HepG2 (cell line): ENCODE measurements around the gene UBE2D3. TPM values are rescaled to one million over a fixed set of nuclear protein-coding genes. Genes with fewer than 3 reads are reported as not detected.
A peak's percentile ranks its signal among the peaks of the same experiment; 100 is the strongest.

ENCODE experiments used
- GABPB1 ChIP-seq: IDR thresholded peaks from 2 replicates; pipeline ENCODE4 v1.6.1; 2016; ENCODE audit warnings: mild to moderate bottlenecking, missing genetic modification reagents, moderate library complexity, missing compliant biosample characterization
- MIER2 ChIP-seq: IDR thresholded peaks from 2 replicates; pipeline ENCODE4 v1.6.1; 2016; ENCODE audit warnings: missing biosample characterization, missing genetic modification reagents
- NFKBIZ ChIP-seq: IDR thresholded peaks from 2 replicates; pipeline ENCODE4 v1.6.1; 2018; ENCODE audit warnings: missing genetic modification reagents, missing compliant biosample characterization
- NONO ChIP-seq, 2 experiments: fragments of 450-650 bp in 1 of 2; sonication (generic) in 1 of 2; formaldehyde crosslinking in 1 of 2; IDR thresholded peaks in 1 of 2; conservative IDR thresholded peaks in 1 of 2; 2 replicates each; pipeline versions ENCODE4 v1.6.1 to v1.8.0; 2017 to 2022; ENCODE audit warnings: mild to moderate bottlenecking in 1 of 2, missing genetic modification reagents in 1 of 2, moderate library complexity in 1 of 2
- TSC22D2 ChIP-seq: sonication (generic); formaldehyde crosslinking; IDR thresholded peaks from 2 replicates; pipeline ENCODE4 v1.5.1; 2020; ENCODE audit warnings: missing genetic modification reagents, mild to moderate bottlenecking, borderline replicate concordance
- XRCC5 ChIP-seq: fragments of 200-400 bp; formaldehyde crosslinking; optimal IDR thresholded peaks from 2 replicates; pipeline ENCODE3; 2017; ENCODE audit warnings: mild to moderate bottlenecking, low read length
- ZNF331 ChIP-seq: sonication (generic); formaldehyde crosslinking; IDR thresholded peaks from 2 replicates; pipeline ENCODE4 v1.4.0; 2020; ENCODE audit warnings: missing genetic modification reagents
- ZNF431 ChIP-seq: sonication (generic); formaldehyde crosslinking; IDR thresholded peaks from 2 replicates; pipeline ENCODE4 v1.9.0; 2022; ENCODE audit warnings: missing genetic modification reagents, low read depth, mild to moderate bottlenecking, borderline replicate concordance
- ZNF510 ChIP-seq: sonication (generic); formaldehyde crosslinking; IDR thresholded peaks from 2 replicates; pipeline ENCODE4 v1.4.0; 2020; ENCODE audit warnings: low read depth, mild to moderate bottlenecking, missing genetic modification reagents
- ZNF670 ChIP-seq: sonication (generic); formaldehyde crosslinking; IDR thresholded peaks from 2 replicates; pipeline ENCODE4 v1.8.0; 2022; ENCODE audit warnings: mild to moderate bottlenecking, missing genetic modification reagents, borderline replicate concordance
- polyA plus RNA-seq, 8 experiments: library from polyadenylated mRNA; depleted of rRNA in 3 of 8; stranded (reverse) in 7 of 8; unstranded in 1 of 8; fragments of >200 nt; fragmentation: Illumina TruSeq in 4 of 8; extraction: Trizol in 4 of 8; gene quantifications; 2 replicates each; pipeline versions ENCODE4 v1.2.1 to v1.2.3, GENCODE V29; 2011 to 2016; ENCODE audit warnings: low read depth in 4 of 8, missing spikeins in 1 of 8, mixed read lengths in 1 of 8; ENCODE audit not compliant: insufficient read depth in 1 of 8
- total RNA-seq, 5 experiments: library from RNA; depleted of rRNA; stranded (reverse); fragments of >200 nt; fragmentation: Illumina TruSeq; extraction: Trizol; gene quantifications; 2 replicates each; pipeline ENCODE4 v1.2.3, GENCODE V29; 2016; ENCODE audit warnings: low read depth in 1 of 5
- TF ChIP-seq, protein P1 (sequence below): sonication (generic); formaldehyde crosslinking; IDR thresholded peaks from 2 replicates; pipeline ENCODE4 v1.4.0; 2020; ENCODE audit warnings: missing genetic modification reagents
- TF ChIP-seq, protein P2 (sequence below): sonication (generic); formaldehyde crosslinking; IDR thresholded peaks from 2 replicates; pipeline ENCODE4 v1.9.0; 2022; ENCODE audit warnings: low read depth, missing genetic modification reagents
- TF ChIP-seq, protein P3 (sequence below): IDR thresholded peaks from 2 replicates; pipeline ENCODE4 v1.6.1; 2012; ENCODE audit warnings: low read length, improper control_type of control experiment
- TF ChIP-seq, protein P4 (sequence below): sonication (generic); formaldehyde crosslinking; IDR thresholded peaks from 2 replicates; pipeline ENCODE4 v1.4.0; 2020; ENCODE audit warnings: missing genetic modification reagents, low read depth, mild to moderate bottlenecking, borderline replicate concordance

The UBE2D3 gene
- total and polyA plus RNA-seq, 2 of the 13 experiments (the other 11 are each of a cell fraction or from before 2014, with no cell fraction given), result 224 to 293 TPM

DNA sequence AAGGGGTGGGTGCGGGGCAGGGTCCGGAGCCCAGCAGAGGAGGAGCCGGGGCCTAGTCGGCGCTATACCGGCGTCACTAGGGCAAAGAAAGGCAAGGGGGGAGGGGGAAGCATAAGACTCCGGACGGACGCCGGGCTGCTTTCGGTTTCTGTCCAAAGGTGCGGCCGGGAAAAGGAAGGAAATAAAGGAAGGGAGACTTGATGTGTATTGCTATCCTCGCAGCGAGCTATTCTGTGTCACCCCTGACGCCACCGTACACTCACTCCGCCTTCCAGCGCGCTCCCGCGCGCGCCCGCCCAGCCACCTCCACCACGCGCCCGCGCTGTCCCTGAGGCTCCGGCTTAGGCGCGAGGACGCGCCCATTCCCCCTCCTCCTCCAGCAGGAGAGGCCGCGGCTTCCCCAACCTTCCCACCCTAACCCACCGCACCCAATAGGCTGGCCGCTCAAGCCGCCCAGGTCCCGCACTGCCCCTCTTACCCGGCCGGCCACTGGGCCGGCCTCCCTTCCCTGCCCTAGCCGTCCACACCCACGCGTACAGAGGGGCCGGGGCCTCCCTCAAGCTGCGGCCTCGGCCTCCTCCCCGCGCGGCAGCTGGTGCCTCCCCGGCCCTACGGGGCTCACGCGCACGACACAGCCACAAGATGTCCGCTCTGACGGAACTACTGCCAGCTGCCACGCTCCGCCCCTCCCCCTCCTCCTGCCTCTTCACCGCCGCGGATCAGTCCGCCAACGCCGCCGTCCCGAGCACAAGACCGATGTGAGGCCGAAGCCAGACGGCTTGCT, at the start of gene UBE2D3 (continued):
- TF ChIP-seq, protein P1, sequence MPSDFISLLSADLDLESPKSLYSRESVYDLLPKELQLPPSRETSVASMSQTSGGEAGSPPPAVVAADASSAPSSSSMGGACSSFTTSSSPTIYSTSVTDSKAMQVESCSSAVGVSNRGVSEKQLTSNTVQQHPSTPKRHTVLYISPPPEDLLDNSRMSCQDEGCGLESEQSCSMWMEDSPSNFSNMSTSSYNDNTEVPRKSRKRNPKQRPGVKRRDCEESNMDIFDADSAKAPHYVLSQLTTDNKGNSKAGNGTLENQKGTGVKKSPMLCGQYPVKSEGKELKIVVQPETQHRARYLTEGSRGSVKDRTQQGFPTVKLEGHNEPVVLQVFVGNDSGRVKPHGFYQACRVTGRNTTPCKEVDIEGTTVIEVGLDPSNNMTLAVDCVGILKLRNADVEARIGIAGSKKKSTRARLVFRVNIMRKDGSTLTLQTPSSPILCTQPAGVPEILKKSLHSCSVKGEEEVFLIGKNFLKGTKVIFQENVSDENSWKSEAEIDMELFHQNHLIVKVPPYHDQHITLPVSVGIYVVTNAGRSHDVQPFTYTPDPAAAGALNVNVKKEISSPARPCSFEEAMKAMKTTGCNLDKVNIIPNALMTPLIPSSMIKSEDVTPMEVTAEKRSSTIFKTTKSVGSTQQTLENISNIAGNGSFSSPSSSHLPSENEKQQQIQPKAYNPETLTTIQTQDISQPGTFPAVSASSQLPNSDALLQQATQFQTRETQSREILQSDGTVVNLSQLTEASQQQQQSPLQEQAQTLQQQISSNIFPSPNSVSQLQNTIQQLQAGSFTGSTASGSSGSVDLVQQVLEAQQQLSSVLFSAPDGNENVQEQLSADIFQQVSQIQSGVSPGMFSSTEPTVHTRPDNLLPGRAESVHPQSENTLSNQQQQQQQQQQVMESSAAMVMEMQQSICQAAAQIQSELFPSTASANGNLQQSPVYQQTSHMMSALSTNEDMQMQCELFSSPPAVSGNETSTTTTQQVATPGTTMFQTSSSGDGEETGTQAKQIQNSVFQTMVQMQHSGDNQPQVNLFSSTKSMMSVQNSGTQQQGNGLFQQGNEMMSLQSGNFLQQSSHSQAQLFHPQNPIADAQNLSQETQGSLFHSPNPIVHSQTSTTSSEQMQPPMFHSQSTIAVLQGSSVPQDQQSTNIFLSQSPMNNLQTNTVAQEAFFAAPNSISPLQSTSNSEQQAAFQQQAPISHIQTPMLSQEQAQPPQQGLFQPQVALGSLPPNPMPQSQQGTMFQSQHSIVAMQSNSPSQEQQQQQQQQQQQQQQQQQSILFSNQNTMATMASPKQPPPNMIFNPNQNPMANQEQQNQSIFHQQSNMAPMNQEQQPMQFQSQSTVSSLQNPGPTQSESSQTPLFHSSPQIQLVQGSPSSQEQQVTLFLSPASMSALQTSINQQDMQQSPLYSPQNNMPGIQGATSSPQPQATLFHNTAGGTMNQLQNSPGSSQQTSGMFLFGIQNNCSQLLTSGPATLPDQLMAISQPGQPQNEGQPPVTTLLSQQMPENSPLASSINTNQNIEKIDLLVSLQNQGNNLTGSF, result no peak
- TF ChIP-seq, protein P2, sequence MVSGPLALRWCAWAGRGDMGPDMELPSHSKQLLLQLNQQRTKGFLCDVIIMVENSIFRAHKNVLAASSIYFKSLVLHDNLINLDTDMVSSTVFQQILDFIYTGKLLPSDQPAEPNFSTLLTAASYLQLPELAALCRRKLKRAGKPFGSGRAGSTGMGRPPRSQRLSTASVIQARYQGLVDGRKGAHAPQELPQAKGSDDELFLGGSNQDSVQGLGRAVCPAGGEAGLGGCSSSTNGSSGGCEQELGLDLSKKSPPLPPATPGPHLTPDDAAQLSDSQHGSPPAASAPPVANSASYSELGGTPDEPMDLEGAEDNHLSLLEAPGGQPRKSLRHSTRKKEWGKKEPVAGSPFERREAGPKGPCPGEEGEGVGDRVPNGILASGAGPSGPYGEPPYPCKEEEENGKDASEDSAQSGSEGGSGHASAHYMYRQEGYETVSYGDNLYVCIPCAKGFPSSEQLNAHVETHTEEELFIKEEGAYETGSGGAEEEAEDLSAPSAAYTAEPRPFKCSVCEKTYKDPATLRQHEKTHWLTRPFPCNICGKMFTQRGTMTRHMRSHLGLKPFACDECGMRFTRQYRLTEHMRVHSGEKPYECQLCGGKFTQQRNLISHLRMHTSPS (CRISPR knock-in tag), result no peak; the same call in 1 of the 2 replicates
- peak; percentile 25 for TF ChIP-seq ZNF331 (CRISPR knock-in tag)
- TF ChIP-seq, protein P3, sequence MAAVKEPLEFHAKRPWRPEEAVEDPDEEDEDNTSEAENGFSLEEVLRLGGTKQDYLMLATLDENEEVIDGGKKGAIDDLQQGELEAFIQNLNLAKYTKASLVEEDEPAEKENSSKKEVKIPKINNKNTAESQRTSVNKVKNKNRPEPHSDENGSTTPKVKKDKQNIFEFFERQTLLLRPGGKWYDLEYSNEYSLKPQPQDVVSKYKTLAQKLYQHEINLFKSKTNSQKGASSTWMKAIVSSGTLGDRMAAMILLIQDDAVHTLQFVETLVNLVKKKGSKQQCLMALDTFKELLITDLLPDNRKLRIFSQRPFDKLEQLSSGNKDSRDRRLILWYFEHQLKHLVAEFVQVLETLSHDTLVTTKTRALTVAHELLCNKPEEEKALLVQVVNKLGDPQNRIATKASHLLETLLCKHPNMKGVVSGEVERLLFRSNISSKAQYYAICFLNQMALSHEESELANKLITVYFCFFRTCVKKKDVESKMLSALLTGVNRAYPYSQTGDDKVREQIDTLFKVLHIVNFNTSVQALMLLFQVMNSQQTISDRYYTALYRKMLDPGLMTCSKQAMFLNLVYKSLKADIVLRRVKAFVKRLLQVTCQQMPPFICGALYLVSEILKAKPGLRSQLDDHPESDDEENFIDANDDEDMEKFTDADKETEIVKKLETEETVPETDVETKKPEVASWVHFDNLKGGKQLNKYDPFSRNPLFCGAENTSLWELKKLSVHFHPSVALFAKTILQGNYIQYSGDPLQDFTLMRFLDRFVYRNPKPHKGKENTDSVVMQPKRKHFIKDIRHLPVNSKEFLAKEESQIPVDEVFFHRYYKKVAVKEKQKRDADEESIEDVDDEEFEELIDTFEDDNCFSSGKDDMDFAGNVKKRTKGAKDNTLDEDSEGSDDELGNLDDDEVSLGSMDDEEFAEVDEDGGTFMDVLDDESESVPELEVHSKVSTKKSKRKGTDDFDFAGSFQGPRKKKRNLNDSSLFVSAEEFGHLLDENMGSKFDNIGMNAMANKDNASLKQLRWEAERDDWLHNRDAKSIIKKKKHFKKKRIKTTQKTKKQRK, result no peak
- TF ChIP-seq TSC22D2, result peak; percentile 79; the same call in 1 of the 2 replicates
- TF ChIP-seq XRCC5, result peak; percentile 36
- TF ChIP-seq ZNF670 (CRISPR knock-in tag), result peak; percentile 92; the same call in 1 of the 2 replicates
- TF ChIP-seq, protein P4, sequence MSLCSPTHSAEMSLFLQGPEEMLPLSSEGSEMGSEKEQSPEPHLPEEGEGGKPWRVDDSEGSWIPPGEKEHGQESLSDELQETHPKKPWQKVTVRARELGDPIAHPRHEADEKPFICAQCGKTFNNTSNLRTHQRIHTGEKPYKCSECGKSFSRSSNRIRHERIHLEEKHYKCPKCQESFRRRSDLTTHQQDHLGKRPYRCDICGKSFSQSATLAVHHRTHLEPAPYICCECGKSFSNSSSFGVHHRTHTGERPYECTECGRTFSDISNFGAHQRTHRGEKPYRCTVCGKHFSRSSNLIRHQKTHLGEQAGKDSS (CRISPR knock-in tag), result peak; percentile 68; the same call in 1 of the 2 replicates
- no peak for TF ChIP-seq NONO (IDR thresholded peaks at IDR 0.05)
- TF ChIP-seq NONO (CRISPR knock-in tag; conservative IDR thresholded peaks at IDR 0.05), result peak; percentile 95
- 0 out of 2 replicates have a peak, but pooled peaks have one; percentile 44 for TF ChIP-seq NFKBIZ (CRISPR knock-in tag)
- TF ChIP-seq GABPB1 (CRISPR knock-in tag), result peak; percentile 91
- no peak for TF ChIP-seq ZNF431 (CRISPR knock-in tag)
- no peak for TF ChIP-seq ZNF510 (CRISPR knock-in tag)
- TF ChIP-seq MIER2 (CRISPR knock-in tag), result no peak
